ENCODE data around the gene CAPZA2.
"Not testable (repeated sequence)": the region's sequence is repeated elsewhere in the genome, so short reads cannot be mapped to it uniquely, and the experiment has no call there.

CAPZA2 gene

DNA sequence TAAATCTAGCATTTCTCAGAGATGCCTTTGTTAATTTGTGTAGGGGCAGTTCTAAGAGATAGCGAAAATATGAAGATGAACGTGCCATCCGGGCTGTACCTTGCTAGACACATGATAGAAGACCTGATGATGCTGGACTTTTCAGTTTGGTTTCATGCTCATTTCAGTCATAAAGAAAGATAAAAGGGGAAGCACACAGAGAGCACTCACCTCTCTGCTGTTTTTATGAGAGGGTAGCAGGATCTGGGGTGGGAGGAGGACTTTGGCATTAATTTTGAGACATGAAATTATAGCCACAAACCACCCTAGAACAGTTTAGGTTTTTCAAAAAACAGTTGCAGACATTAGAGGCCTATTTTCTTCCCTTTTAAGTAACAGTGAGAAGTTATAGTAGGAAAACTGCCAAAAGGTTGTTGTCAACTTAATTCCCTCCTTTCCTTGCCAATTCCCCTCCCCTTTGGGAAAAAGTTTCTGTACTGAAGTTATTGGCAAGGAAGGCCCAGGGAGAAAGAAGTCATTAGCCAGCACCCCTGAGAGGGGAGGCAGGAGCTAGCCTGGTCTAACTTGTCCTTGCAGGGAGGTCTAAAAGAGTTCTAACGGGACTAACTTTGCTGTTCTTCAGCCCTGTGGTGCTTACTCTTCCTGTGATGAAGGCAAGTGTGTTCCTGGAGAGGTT is 93.6 kb downstream of the CAPZA2 start:
- no peak for DNase-seq

DNA sequence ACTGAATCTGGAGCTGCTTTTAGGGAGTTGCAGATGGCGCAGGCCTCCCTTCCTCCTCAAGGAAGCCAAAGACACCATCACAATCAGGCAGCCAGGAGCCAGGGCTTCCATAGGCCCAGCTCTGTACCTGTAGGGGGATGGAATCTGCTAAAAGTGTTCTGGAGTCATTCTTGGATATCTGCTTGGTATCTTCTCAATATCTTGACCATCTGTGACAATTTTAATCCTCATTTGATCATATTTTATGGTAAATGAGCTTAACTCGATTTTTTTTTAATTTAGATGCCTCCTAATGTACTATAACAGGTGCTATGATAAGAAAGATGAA is 94.1 kb downstream of the CAPZA2 start:
- no peak for DNase-seq

DNA sequence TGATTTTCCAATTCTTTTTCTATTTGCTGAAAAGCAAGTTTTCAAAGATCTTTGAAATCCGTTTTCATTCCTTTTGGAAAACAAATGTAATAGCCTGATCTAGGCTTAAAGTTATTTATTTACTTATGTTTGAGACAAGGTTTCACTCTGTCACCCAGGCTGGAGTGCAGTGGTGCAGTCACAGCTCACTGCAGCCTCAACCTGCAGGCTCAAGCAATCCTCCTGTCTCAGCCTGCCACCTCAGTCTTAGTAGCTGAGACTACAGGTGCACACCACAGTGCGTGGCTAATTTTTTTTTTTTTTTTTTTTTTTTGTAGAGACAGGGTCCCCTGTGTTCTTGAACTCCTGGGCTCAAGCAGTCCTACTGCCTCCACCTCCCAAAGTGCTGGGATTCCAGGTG is 95.5 kb downstream of the CAPZA2 start:
- no peak for DNase-seq

DNA sequence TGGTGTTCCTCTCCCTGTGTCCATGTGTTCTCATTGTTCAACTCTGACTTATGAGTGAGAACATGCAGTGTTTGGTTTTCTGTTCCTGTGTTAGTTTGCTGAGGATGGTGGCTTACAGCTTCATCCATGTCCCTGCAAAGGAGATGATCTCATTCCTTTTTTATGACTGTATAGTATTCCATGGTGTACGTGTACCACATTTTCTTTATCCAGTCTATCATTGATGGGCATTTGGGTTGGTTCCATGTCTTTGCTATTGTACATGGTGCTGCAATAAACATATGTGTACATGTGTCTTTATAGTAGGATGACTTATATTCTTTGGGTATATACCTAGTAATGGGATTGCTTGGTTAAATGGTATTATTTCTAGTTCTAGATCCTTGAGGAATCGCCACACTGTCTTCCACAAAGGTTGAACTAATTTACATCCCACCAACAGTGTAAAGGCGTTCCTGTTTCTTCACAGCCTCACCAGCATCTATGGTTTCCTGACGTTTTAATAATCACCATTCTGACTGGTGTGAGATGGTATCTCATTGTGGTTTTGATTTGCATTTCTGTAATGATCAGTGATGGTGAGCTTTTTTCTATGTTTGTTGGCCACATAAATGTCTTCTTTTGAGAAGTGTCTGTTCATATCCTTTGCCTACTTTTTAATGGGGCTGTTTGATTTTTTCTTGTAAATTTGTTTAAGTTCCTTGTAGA is 99.7 kb downstream of the CAPZA2 start:
- DNase-seq: not testable (repeated sequence)

DNA sequence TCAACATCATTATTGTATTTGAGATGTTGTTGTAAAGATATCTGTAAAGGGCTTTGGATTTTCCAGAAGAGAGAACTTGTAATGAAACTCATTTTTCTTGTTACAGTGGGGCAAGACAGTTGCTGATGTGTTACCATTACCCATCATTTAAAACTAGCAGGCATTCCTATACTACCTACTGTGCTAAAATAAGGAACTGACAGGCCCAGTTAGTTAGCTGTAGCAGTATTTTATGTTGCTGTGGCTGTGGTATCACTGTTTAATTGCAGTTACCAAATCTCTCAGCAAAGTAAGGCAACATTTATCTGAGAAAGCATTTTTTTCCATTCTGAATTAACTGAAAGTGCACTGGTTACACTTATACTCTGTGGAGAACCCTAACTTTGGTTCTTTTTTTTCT is 100.8 kb downstream of the CAPZA2 start:
- DNase-seq: no peak

DNA sequence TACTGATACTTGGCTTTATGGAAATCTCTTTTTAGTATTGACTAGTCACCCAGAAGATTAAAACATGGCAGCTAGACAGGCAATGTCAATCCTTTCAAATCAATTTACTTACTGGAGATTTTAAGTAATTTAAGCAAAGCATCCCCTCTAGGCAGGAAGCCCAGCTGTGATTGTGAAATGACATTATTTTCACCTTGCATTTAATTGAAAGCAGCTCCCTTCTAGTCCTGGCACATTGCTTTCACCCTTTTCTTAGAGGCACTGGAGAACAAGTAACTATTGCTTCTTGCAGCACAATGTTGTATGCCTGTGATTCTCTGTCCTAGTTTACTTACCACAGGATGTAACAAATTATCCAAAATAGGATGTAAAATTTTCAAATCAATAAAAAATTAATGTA is 104.2 kb downstream of the CAPZA2 start:
- no peak for DNase-seq

DNA sequence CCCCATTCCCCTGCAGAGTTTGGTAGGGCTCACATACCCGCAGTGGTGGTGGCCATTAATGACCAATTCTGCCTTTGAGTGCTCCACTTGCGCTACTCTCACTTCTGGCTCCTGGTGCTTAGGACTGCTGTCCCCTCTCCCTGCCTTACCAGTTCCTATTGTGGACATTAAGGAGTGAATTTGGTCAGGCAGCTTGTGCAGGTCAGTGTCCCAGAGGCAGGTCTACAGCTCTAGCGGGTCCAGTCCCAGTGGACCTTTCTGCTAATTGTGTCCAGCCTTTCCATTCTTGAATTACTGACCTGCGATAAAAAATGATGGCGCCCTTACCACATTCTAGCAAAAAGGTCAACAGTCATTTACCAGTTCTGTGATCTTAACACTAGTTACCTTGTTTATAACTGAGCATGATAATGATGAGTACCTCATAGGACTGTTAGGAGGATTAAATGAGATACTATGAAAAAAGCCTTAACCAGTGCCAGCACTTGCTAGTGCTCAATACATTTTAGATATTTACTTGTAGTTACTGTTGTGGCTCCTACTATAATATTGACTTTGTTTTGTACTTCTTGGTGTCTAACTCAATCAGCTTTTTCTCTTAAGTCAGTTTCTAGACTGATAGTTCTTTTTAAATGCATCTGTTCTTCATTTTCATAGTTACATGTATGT is 105.0 kb downstream of the CAPZA2 start:
- DNase-seq: no peak

DNA sequence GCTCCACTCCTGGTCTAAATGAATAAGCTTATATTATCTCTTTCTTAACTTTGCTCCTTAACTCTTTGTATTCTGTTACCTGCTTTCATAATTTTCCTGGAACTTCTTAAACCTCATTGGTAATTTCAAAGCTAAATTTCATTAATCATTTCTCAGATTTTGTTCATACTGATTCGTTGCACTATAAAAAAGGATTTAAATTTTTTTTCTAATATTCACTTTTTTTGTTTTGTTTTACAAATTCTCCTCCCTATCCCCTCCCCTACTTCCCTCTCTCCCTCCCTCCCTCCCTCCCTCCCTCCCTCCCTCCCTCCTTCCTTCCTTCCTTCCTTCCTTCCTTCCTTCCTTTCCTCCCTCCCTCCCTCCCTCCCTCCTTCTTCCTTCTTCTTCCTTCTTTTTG is 105.6 kb downstream of the CAPZA2 start:
- DNase-seq: no peak

DNA sequence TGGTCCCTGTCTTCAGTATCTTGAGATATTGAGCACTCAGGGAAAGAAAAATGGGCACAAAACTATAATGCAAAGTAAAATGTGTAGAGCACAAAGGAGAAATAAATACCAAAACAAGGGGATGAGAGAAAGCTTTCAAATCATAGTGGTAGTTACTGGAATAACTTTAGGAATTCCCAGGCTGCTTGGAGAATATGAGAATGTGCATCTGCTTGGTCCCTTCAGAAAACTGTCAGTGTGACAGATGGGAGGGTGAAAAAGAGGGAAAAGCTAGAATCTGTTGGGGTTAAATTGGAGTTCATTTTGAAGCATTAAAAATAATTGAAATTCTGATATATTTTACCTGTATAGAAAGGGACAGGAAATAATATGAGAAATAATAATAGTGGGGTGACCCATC is 106.2 kb downstream of the CAPZA2 start:
- no peak for DNase-seq

DNA sequence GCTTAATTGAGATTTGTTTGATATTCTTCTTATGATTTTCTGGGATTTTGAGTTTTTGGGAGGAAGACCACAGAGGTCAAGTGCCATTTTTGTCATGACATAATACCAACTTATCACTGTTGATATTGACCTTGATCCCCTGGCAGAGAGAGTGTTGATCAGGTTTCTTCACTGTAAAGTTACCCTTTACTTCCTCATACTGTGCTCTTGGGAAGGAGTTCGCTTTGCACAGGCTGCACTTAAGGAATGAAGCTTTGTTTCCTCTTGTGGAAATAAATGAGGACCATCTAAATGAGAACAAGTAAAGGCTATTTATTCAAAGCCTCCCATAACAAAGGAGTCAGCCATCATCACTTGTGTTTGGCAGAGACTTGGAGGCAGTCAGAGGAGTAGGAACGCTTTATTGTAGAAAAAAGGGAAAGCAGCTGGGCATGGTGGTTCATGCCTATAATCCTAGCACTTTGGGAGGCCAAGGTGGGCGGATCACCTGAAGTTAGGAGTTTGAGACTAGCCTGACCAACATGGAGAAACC is 107.0 kb downstream of the CAPZA2 start:
- no peak for DNase-seq

DNA sequence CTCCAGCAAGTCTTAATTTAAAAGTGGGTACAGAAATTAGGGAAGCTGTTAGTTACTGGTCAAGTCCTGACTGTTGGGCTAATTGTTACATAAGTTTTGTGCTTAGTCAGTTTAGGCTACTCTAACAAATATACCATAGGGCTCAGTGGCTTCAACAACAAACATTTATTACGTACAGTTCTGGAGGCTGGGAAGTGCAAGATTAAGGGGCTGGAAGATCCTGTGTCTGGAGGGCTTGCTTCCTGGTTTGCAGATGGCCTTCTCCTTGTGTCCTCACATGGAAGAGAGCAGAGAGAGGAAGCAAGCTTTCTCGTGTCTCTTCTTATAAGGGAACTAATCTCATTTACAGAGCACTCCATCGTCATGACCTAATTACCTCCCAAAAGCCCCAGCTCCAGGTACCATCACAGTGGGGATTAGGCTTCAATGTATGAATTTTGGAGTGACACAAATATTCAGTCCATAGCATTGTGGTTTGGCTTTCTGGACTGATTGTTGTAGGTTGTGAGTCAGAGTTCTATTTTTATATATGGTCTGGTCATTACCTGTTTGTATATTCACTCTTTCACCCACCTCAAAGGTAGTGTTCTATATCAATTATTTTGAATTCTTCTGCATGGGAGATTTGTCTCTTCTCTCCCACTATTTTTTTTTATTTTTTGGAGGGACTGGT is 108.0 kb downstream of the CAPZA2 start:
- DNase-seq: no peak

DNA sequence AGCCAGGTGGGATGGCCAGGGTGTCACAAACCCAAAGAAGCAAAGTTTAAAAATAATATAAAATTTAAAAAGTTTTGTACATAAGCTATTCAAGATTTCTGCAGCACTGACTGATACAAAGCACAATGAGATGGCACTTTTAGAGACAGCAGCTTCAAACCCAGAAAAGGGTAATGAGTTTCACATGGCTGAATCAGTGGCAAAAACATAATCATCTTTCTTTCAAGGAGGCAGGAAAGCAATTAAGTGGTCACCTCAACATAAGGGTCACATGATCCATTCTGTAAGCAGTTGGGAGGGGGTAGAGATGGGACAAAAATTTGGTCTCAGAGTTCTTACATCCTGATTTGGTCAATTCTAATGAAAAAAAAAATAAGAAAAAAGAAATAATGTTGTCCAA is 108.8 kb downstream of the CAPZA2 start:
- not testable (repeated sequence) for DNase-seq
